Prostate gland (tissue), 1 donor: Measurements from ENCODE around the gene IGF2BP2.

Source experiments
- POLR2A ChIP-seq: fragments of 450-650 bp; IDR thresholded peaks from one replicate; pipeline ENCODE4 v1.6.1; 2016; ENCODE audit warnings: antibody characterized with exemption, mild to moderate bottlenecking
- POLR2AphosphoS5 ChIP-seq: sonication (generic); formaldehyde crosslinking; IDR thresholded peaks from one replicate; pipeline ENCODE4 v1.6.1; 2017; ENCODE audit warnings: antibody characterized with exemption

DNA sequence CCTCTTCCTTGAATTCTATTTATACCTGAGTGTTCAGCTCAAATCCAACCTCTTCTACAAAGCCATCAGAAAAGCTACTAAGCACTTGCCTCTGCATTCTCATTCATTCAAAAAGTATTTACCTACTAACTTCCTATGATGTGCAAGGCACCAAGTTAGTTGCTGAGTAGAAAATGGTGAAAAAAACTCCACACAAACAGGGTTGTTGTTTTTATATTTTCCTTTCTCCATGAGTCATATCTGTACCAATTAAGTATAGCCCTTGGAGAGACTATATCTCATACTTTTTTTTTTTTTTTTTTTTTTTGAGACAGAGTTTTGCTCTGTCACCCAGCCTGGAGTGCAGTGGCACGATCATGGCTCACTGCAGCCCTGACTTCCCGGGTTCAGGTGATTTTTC is 67.7 kb downstream of the IGF2BP2 start:
- TF ChIP-seq POLR2A (no peak), POLR2AphosphoS5 (no peak)
